Endothelial cell (in vitro differentiated cells): Measurements from ENCODE around the gene VMO1. TPM values are rescaled to one million over a fixed set of nuclear protein-coding genes. Genes with fewer than 3 reads are reported as not detected.

Experiments used
- DNase-seq: peaks from one replicate; pipeline ENCODE4 v3.0.0; 2021; ENCODE audit warnings: low spot score
- H3K27ac Mint-ChIP-seq: one replicate; pipeline ENCODE4 v1.8.0; 2021; ENCODE audit warnings: mixed read lengths, inconsistent platforms; ENCODE audit not compliant: unreplicated experiment
- H3K27me3 Mint-ChIP-seq: one replicate; pipeline ENCODE4 v1.8.0; 2021; ENCODE audit warnings: mild to moderate bottlenecking, moderate library complexity, mixed read lengths, inconsistent platforms; ENCODE audit not compliant: unreplicated experiment
- H3K36me3 Mint-ChIP-seq: one replicate; pipeline ENCODE4 v1.8.0; 2021; ENCODE audit warnings: mild to moderate bottlenecking, low read depth, mixed read lengths, inconsistent platforms; ENCODE audit not compliant: unreplicated experiment
- H3K4me1 Mint-ChIP-seq: one replicate; pipeline ENCODE4 v1.8.0; 2021; ENCODE audit warnings: mild to moderate bottlenecking, mixed read lengths, inconsistent platforms; ENCODE audit not compliant: unreplicated experiment
- H3K4me3 Mint-ChIP-seq: one replicate; pipeline ENCODE4 v1.8.0; 2021; ENCODE audit warnings: mild to moderate bottlenecking, mixed read lengths, inconsistent platforms; ENCODE audit not compliant: unreplicated experiment
- H3K9me3 Mint-ChIP-seq: one replicate; pipeline ENCODE4 v1.8.0; 2021; ENCODE audit warnings: mixed read lengths, inconsistent platforms; ENCODE audit not compliant: unreplicated experiment
- CTCF ChIP-seq: fragments of 200-600 bp; sonication (generic); IDR thresholded peaks from one replicate; pipeline ENCODE4 v1.5.0; 2021; ENCODE audit warnings: antibody characterized with exemption; ENCODE audit not compliant: unreplicated experiment
- total RNA-seq: library from RNA; stranded (reverse); fragmentation: NEBNext Ultra II Directional; extraction: Animal tissue kit (Norgen Biotek cat#: 25700); gene quantifications from one replicate; pipeline ENCODE4 v1.2.1, GENCODE V29; 2021; ENCODE audit not compliant: unreplicated experiment

Gene VMO1
- total RNA-seq, 1 donor from 2014 or later: 2.9 TPM

- Mint-ChIP-seq H3K27ac (no peak overlapping the region), H3K4me3 (no peak overlapping the region), H3K27me3 (peaks cover 6% of the 10 kb centered on the region), H3K4me1 (peaks cover 5% of the 10 kb centered on the region), H3K9me3 (no peaks in the 10 kb centered on the region), H3K36me3 (peaks cover 3% of the 10 kb centered on the region)
- no peak for TF ChIP-seq CTCF
- no peak for DNase-seq
Measured at GRCh38 chr17:4785311-4786105, 656 bp downstream of the VMO1 start.

DNA sequence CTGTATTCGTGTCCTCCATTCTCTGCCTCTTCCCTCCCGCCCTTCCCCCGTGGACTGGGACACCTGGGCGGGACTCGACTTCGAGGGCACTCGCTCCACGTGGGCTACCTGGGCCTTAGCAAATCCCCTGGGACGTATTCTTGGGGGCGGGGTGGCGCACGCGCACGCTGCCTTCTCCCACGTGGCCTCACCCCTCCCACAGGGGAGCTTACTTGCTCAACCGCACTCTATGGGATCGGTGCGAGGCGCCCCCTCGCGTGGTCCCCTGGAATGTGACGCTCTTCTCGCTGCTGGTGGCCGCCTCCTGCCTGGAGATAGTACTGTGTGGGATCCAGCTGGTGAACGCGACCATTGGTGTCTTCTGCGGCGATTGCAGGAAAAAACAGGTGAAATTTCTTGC lies 3.5 kb downstream of the VMO1 start:
- no peak for DNase-seq
- Mint-ChIP-seq H3K36me3 (no peaks in the 10 kb centered on the region), H3K27me3 (peaks cover 4% of the 10 kb centered on the region), H3K4me1 (peaks cover 5% of the 10 kb centered on the region), H3K27ac (no peak overlapping the region), H3K9me3 (no peaks in the 10 kb centered on the region), H3K4me3 (peak overlapping the region; percentile 8)
- TF ChIP-seq CTCF: no peak

DNA sequence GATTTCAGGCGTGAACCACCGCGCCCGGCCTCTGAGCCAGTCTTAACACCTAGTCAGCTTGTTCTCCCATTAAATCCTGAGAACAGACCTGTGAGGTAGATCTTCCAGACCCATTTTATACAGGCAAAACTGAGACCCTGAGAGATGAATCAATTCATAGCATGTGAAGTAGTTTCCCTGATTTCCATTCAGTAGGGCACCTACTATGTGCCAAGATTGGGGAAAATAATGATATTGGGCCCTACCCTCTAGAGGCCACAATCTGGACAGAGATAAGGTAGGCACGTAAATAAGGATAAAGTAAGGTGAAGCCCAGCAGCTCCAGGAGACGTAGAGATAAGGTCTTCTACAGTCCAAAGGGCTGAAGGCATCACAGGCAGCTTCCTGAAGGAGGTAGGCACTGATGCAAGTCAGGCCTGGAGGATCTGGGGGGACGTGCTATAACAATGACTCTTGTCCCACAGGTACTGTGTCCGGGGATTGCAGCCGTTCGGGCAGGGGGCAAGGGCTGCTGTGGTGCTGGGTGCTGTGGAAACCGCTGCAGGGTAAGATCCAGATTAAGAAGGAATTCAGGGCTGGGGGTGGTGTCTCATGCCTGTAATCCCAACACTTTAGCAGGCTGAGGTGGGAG lies 5.7 kb downstream of the VMO1 start:
- peaks cover 4% of the 10 kb centered on the region for H3K27me3 Mint-ChIP-seq

DNA sequence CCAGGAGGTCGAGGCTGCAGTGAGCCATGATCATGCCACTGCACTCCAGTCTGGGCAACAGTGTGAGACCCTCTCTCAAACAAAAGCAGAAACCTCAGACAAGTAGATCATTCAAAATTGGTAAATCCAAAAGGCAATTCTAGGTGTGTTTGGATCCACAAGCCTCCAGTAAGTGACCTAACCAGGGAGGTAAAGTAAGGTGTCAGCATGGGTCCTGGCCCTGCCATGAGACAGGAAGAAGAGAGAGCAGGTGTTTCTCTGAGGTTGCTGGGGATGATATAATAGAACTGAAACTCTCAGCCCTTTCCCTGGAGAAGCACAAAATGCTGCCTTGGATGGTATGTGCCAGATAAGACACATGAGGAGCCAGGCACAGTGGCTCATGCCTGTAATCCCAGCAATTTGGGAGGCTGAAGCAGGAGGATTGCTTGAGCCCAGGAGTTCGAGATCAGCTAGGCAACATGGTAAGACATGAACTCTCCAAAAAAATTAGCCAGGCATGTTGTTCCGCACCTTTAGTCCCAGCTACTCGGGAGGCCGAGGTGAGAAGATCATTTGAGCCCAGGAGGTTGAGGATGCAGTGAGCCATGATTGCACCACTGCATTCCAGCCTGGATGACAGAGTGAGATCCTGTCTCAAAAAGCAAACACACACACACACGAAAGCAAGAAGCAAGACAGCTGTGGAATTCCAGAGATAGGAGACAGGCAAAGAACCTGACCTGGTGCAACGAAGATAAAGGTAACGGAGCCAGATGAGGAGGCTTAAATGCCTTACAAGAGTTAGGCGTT lies 8.0 kb downstream of the VMO1 start:
- TF ChIP-seq CTCF: no peak
- no peak overlapping the region for H3K4me3 Mint-ChIP-seq
- no peaks in the 10 kb centered on the region for H3K9me3 Mint-ChIP-seq
- no peaks in the 10 kb centered on the region for H3K36me3 Mint-ChIP-seq
- H3K4me1 Mint-ChIP-seq: no peaks in the 10 kb centered on the region
- H3K27me3 Mint-ChIP-seq: peaks cover 4% of the 10 kb centered on the region
- DNase-seq: no peak
- no peak overlapping the region for H3K27ac Mint-ChIP-seq

More for the DNA sequence above, 5.7 kb downstream of the VMO1 start:
- H3K9me3 Mint-ChIP-seq: no peaks in the 10 kb centered on the region
- H3K4me1 Mint-ChIP-seq: no peaks in the 10 kb centered on the region
- no peak overlapping the region for H3K27ac Mint-ChIP-seq
- no peak overlapping the region for H3K4me3 Mint-ChIP-seq
- no peak for DNase-seq
- TF ChIP-seq CTCF: no peak
- no peaks in the 10 kb centered on the region for H3K36me3 Mint-ChIP-seq
